Mesothelial cell of epicardium (in vitro differentiated cells): Measurements from ENCODE around the gene MOB3A. TPM values are rescaled to one million over a fixed set of nuclear protein-coding genes. Genes with fewer than 3 reads are reported as not detected.

Source experiments
- DNase-seq, 2 experiments: peaks; one replicate each; pipeline ENCODE4 v3.0.0; 2021; ENCODE audit warnings: low spot score in 2 of 2; ENCODE audit not compliant: unreplicated experiment in 2 of 2
- H3K27ac Mint-ChIP-seq: 2 replicates; pipeline ENCODE4 v1.8.0; 2021; ENCODE audit warnings: mixed read lengths
- H3K27me3 Mint-ChIP-seq: 2 replicates; pipeline ENCODE4 v1.8.0; 2021; ENCODE audit warnings: low read depth, mixed read lengths
- H3K36me3 Mint-ChIP-seq: 2 replicates; pipeline ENCODE4 v1.8.0; 2021; ENCODE audit warnings: mixed read lengths
- H3K4me1 Mint-ChIP-seq: 2 replicates; pipeline ENCODE4 v1.8.0; 2021; ENCODE audit warnings: mixed read lengths
- H3K4me3 Mint-ChIP-seq: 2 replicates; pipeline ENCODE4 v1.8.0; 2021; ENCODE audit warnings: mild to moderate bottlenecking, moderate library complexity, mixed read lengths
- H3K9me3 Mint-ChIP-seq: 2 replicates; pipeline ENCODE4 v1.8.0; 2021; ENCODE audit warnings: mixed read lengths
- total RNA-seq: library from RNA; stranded (reverse); gene quantifications from 3 replicates; pipeline ENCODE4 v1.2.1, GENCODE V29; 2021
- TF ChIP-seq, protein P1 (sequence below): fragments of 200-600 bp; sonication (generic); IDR thresholded peaks from one replicate; pipeline ENCODE4 v1.5.0; 2021; ENCODE audit warnings: antibody characterized with exemption; ENCODE audit not compliant: unreplicated experiment

The MOB3A gene
- total RNA-seq, 1 donor from 2014 or later = 34.7 TPM

DNA sequence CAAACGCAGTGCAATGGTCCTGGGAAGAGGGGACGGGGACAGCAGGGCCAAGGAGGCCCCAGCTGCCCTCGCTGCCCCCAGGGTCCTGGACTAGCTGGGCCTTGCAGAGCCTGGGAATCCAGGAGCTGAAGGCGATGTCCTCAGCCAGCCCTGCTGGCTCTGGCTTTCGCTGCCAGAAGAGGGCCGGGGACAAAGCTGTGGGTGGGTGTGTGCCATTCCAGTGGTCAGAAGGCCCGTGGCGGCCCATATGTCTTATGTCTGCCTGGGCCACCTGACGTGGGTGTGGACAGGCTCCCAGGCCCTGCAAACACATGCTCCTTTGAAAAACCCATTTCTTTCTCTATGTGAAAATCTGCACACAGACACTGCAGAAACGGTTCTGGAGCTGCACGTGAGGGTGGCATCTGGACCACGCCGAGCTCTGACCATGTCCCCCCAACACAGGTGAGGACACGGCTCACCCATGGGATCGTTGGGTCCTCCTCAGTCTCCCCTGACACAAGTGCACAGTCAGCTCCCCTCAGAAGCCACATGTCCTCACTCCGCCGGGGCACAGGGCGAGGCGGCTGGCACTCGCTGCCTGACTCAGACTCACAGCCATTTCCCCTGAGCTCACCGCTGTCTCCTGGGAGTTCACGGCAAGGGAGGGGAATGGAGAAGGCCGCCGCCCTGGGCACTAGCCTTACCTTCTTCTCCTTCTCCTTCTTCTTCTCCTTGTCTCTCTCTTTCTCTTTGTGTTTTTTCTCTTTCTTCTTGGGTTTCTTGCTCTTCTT is 17.5 kb upstream of the MOB3A start:
- Mint-ChIP-seq H3K36me3 (peaks cover 36% of the 10 kb centered on the region), H3K27me3 (no peaks in the 10 kb centered on the region), H3K4me1 (no peaks in the 10 kb centered on the region), H3K9me3 (no peaks in the 10 kb centered on the region), H3K4me3 (no peak overlapping the region), H3K27ac (no peak overlapping the region)
- DNase-seq = no peak
- TF ChIP-seq, protein P1, sequence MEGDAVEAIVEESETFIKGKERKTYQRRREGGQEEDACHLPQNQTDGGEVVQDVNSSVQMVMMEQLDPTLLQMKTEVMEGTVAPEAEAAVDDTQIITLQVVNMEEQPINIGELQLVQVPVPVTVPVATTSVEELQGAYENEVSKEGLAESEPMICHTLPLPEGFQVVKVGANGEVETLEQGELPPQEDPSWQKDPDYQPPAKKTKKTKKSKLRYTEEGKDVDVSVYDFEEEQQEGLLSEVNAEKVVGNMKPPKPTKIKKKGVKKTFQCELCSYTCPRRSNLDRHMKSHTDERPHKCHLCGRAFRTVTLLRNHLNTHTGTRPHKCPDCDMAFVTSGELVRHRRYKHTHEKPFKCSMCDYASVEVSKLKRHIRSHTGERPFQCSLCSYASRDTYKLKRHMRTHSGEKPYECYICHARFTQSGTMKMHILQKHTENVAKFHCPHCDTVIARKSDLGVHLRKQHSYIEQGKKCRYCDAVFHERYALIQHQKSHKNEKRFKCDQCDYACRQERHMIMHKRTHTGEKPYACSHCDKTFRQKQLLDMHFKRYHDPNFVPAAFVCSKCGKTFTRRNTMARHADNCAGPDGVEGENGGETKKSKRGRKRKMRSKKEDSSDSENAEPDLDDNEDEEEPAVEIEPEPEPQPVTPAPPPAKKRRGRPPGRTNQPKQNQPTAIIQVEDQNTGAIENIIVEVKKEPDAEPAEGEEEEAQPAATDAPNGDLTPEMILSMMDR = no peak

DNA sequence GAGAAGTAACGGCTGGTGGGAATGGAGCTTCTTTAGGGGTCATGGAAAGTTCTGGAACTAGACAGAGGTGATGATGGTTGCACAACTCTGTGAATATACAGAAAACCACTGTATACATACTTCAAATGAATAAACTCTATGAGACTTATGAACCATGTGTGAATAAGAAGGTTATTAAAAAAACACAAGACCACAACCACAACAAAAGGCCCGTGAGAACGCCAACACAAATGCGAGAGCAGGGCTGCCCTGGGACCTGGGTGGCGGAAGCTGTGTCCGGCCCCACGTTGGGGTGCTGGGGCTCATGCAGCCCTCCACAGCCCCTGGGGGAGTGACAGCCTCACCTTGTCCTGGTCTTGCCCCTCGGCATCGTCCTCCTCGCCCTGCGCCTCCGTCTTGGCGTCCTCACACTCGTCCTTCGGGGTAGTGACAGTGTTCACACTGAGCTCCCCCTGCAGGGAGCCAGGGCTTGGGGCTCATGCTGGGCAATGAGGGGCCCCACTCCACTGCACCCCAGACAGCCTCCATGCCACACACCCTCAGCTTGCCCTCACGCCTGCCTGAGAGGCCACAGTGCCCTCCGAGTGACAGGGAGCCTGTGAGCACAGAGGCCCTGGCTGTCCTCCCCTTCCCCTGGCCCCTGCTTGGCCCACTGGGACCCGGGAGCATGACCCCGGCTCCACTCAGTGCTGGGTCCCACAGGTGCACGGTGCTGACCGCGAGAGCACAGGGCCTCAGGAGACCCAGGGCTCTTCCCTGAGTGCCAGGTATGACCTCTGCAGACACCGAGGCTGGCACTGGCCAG is 16.6 kb upstream of the MOB3A start:
- Mint-ChIP-seq H3K27ac (no peak overlapping the region), H3K36me3 (peaks cover 35% of the 10 kb centered on the region), H3K9me3 (no peaks in the 10 kb centered on the region), H3K4me1 (no peaks in the 10 kb centered on the region), H3K27me3 (no peaks in the 10 kb centered on the region), H3K4me3 (no peak overlapping the region)
- TF ChIP-seq, protein P1 = no peak
- no peak for DNase-seq

DNA sequence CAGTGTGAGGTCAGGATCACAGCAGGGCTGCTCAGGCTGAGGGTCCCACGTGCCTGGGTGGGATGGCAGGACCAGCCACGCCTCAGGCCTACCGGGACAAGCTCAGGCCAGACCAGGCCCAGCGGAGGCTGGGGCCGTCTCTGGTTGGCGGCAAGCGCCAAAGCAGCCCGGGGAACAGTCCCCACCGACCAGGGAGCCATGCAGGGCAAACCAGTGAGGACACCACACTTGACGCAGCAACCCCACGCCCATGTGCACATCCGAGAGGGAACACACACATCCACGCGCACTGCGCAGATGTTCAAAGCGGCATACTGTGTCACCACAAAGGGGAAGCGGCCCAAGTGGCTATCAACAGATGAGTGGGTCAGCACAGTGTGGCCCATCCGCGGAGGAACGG is 15.8 kb upstream of the MOB3A start:
- H3K36me3 Mint-ChIP-seq = peaks cover 39% of the 10 kb centered on the region
- no peak overlapping the region for H3K27ac Mint-ChIP-seq
- no peaks in the 10 kb centered on the region for H3K4me1 Mint-ChIP-seq
- TF ChIP-seq, protein P1 = no peak
- no peak for DNase-seq
- no peak overlapping the region for H3K4me3 Mint-ChIP-seq
- H3K27me3 Mint-ChIP-seq = no peaks in the 10 kb centered on the region
- no peaks in the 10 kb centered on the region for H3K9me3 Mint-ChIP-seq

DNA sequence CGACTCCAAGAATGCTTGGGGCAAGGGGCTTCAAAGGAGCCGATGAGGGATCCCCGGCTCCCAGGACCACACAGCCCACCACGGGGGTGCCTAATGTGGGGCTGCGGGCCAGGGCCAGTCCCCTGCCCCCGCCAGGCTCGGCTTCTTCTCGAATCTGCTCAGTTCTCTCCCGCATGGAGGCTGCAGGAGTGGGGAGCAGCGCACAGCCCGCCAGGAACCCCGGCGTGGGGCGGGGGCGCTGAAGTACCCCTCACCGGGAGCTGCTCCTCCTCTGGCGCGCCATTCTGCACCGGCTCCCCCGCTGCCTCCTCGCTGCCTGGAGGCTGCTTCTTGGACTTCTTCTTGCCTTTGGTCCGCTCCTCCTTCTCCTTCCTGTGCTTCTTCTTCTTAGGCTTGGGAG is 15.3 kb upstream of the MOB3A start:
- Mint-ChIP-seq H3K9me3 (no peaks in the 10 kb centered on the region), H3K4me1 (no peaks in the 10 kb centered on the region), H3K27ac (no peak overlapping the region), H3K4me3 (no peak overlapping the region), H3K36me3 (peaks cover 44% of the 10 kb centered on the region), H3K27me3 (no peaks in the 10 kb centered on the region)
- TF ChIP-seq, protein P1 = no peak
- DNase-seq = no peak

DNA sequence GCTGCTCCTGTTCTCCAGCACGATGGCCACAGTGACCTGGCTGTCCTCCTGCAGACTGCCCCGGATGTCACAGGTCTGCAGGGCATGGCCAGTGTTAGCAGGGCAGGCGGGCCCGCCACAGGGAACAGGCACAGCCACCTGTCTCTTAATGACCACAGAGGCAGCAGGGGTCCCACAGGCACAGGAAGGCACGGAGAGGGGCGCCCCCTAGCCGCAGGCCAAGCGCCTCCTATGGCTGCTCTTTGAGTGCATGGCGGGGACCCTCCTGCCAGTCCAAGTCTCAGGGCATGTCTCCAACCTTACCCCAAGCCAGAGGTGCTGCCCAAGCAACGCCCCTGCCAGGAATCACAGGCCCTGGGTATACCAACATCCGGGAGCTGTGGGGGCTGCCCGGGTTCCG is 14.7 kb upstream of the MOB3A start:
- no peak overlapping the region for H3K27ac Mint-ChIP-seq
- no peaks in the 10 kb centered on the region for H3K4me1 Mint-ChIP-seq
- DNase-seq = no peak

More for the DNA sequence above, 14.7 kb upstream of the MOB3A start:
- no peaks in the 10 kb centered on the region for H3K9me3 Mint-ChIP-seq
- TF ChIP-seq, protein P1 = no peak
- peaks cover 50% of the 10 kb centered on the region for H3K36me3 Mint-ChIP-seq
- no peaks in the 10 kb centered on the region for H3K27me3 Mint-ChIP-seq
- no peak overlapping the region for H3K4me3 Mint-ChIP-seq
